ENCODE measurements around the gene RAB3IP. TPM values are rescaled to one million over a fixed set of nuclear protein-coding genes. Genes with fewer than 3 reads are reported as not detected.

RAB3IP gene
- total RNA-seq, 1 donor = 13.4 TPM

GRCh38 chr12:69816082-69816481 lies 77.4 kb downstream of the RAB3IP start:
- no peaks in the 10 kb centered on the region for H4K20me1 ChIP-seq (ENCODE audit: insufficient read depth, low read length)
- no peak overlapping the region for H2AFZ ChIP-seq (ENCODE audit: low read length)
- H3K27ac ChIP-seq (ENCODE audit: low read depth, low read length) = no peak overlapping the region
- H3K9me3 ChIP-seq (ENCODE audit: low read depth, low read length) = no peaks in the 10 kb centered on the region
- no peak overlapping the region for H3K4me2 ChIP-seq (ENCODE audit: insufficient read depth, low read length)
- H3K4me3 ChIP-seq (ENCODE audit: insufficient read depth, low read length) = no peak overlapping the region
- no peak for TF ChIP-seq CTCF (IDR thresholded peaks at IDR 0.05; ENCODE audit: extremely low read depth, low read depth, low read length)
- H3K4me1 ChIP-seq (ENCODE audit: insufficient read depth, low read length) = no peaks in the 10 kb centered on the region
- no peaks in the 10 kb centered on the region for H3K27me3 ChIP-seq (ENCODE audit: insufficient read depth, low read length)
- no peak for DNase-seq (ENCODE audit: insufficient read length, low spot score, missing footprints)
- H3K79me2 ChIP-seq (ENCODE audit: insufficient read depth, low read length) = no peaks in the 10 kb centered on the region
- H3K36me3 ChIP-seq (ENCODE audit: insufficient read depth, low read length) = no peaks in the 10 kb centered on the region

DNA sequence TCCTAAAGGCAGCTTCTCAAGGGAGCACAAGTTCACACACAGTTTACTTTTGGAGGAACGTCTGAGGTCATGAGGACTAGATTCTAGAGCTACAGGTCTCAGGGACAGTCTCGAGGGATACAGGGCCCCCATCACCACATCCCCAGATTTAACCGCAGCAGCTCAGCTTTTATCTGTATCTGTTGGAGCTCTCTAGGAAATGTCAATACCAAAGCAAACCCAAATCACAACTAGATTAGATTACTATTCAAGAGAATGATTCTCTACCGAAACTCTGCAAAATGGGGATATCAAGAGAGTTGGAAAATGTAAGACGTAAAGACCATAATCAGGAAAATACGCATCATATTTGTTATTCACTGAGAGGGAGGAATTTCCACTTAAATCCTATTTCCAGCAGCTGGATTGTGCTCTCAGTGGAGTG lies 82.4 kb downstream of the RAB3IP start:
- Histone ChIP-seq H3K27me3 (ENCODE audit: insufficient read depth, low read length) (no peaks in the 10 kb centered on the region), H3K27ac (ENCODE audit: low read depth, low read length) (no peak overlapping the region), H2AFZ (ENCODE audit: low read length) (no peak overlapping the region), H3K9me3 (ENCODE audit: low read depth, low read length) (no peaks in the 10 kb centered on the region), H3K4me2 (ENCODE audit: insufficient read depth, low read length) (no peak overlapping the region), H3K4me3 (ENCODE audit: insufficient read depth, low read length) (no peak overlapping the region), H3K4me1 (ENCODE audit: insufficient read depth, low read length) (peaks cover 5% of the 10 kb centered on the region), H3K36me3 (ENCODE audit: insufficient read depth, low read length) (no peaks in the 10 kb centered on the region), H4K20me1 (ENCODE audit: insufficient read depth, low read length) (no peaks in the 10 kb centered on the region), H3K79me2 (ENCODE audit: insufficient read depth, low read length) (no peaks in the 10 kb centered on the region)
- no peak for TF ChIP-seq CTCF (IDR thresholded peaks at IDR 0.05; ENCODE audit: extremely low read depth, low read depth, low read length)
- DNase-seq (ENCODE audit: insufficient read length, low spot score, missing footprints) = no peak

DNA sequence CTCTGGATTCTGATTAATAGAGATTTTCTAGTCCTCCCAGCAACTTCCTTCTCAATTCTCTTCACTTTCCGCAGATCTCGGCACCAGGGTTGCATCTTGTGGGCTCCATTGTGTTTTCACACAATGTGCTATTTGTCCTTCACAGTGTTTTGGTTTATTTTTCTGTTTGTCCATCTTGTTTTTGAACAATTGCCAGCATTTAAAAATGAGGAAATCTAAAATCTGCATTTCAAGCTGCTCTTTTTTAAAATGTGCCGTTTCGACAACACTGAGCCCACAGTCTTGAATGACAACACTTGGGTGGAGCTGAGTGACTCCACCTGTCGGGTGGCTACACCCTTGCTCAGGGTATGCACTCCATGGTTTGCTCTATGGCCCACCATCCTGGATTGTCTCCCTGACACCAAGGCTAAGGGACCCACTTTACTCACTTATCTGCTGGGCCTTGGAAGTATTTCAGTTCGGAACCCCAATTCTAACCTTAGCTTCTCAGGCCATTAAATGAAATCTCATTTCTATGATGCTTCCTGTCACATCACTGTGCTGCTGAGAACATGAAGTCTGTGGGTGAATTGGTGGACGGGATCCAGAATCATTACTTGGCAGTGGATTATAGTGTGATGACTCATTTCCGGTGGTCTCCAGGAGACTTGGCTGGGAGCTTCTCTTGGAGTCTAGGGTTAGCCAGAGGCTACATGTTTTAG lies 82.9 kb downstream of the RAB3IP start:
- Histone ChIP-seq H3K79me2 (ENCODE audit: insufficient read depth, low read length) (no peaks in the 10 kb centered on the region), H3K4me3 (ENCODE audit: insufficient read depth, low read length) (no peak overlapping the region), H3K9me3 (ENCODE audit: low read depth, low read length) (no peaks in the 10 kb centered on the region), H3K4me1 (ENCODE audit: insufficient read depth, low read length) (peaks cover 5% of the 10 kb centered on the region), H3K27ac (ENCODE audit: low read depth, low read length) (no peak overlapping the region), H2AFZ (ENCODE audit: low read length) (no peak overlapping the region), H3K36me3 (ENCODE audit: insufficient read depth, low read length) (no peaks in the 10 kb centered on the region), H3K4me2 (ENCODE audit: insufficient read depth, low read length) (peak overlapping the region; percentile 3), H4K20me1 (ENCODE audit: insufficient read depth, low read length) (no peaks in the 10 kb centered on the region), H3K27me3 (ENCODE audit: insufficient read depth, low read length) (no peaks in the 10 kb centered on the region)
- peak; percentile 59 for DNase-seq (ENCODE audit: insufficient read length, low spot score, missing footprints)
- no peak for TF ChIP-seq CTCF (IDR thresholded peaks at IDR 0.05; ENCODE audit: extremely low read depth, low read depth, low read length)

DNA sequence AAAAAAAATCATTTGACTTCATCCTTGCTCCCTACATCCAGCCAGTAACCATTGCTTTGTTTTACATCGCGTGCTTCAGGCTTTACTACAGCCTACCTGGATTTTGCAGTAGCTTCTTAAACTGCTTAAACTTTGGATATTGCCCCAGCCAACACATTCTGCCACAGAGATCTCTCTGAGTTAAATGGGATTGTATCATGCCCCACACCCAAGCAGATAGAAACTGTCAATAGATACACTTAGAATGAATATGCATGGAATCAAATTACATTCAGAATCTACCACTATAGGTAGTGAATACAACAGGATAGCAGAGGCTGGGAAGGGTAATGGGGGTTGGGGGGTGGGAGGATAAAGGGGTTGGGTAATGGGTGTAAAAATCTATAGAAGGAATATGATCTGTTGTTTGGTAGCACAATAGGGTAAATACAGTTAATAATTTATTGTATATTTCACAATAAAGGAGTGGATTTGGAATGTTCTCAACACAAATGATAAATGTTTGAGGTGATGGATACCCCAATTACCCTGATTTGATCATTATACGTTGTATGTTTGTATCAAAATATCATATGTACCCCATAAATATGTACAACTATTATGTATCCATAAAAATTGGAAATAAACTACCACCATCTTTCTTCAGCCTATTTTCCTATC lies 83.7 kb downstream of the RAB3IP start:
- Histone ChIP-seq H3K4me3 (ENCODE audit: insufficient read depth, low read length) (no peak overlapping the region), H3K79me2 (ENCODE audit: insufficient read depth, low read length) (no peaks in the 10 kb centered on the region), H3K9me3 (ENCODE audit: low read depth, low read length) (no peaks in the 10 kb centered on the region), H3K4me2 (ENCODE audit: insufficient read depth, low read length) (no peak overlapping the region), H2AFZ (ENCODE audit: low read length) (no peak overlapping the region), H4K20me1 (ENCODE audit: insufficient read depth, low read length) (no peaks in the 10 kb centered on the region), H3K36me3 (ENCODE audit: insufficient read depth, low read length) (no peaks in the 10 kb centered on the region), H3K27ac (ENCODE audit: low read depth, low read length) (no peak overlapping the region), H3K27me3 (ENCODE audit: insufficient read depth, low read length) (no peaks in the 10 kb centered on the region), H3K4me1 (ENCODE audit: insufficient read depth, low read length) (peaks cover 5% of the 10 kb centered on the region)
- no peak for DNase-seq (ENCODE audit: insufficient read length, low spot score, missing footprints)
- TF ChIP-seq CTCF (IDR thresholded peaks at IDR 0.05; ENCODE audit: extremely low read depth, low read depth, low read length) = no peak
